ENCODE measurements around the gene SOCS3. TPM values are rescaled to one million over a fixed set of nuclear protein-coding genes. Genes with fewer than 3 reads are reported as not detected.

Gene SOCS3
- total RNA-seq, 1 experiment from 2014 or later = 53.1 TPM

GRCh38 chr17:78343543-78344201, 16.2 kb downstream of the SOCS3 start:
- no peaks in the 10 kb centered on the region for H3K36me3 ChIP-seq (ENCODE audit: control insufficient read depth, insufficient read depth, low read length)
- intact Hi-C loops (cut with micrococcal nuclease; ENCODE audit: unreplicated experiment) = no loop called here
- CTCF ChIA-PET = interaction anchor here (0.6 to 1.3 kb wide), 3 partner anchors 15 to 79 kb away, joined by 3 to 9 read pairs (median 3); no protein-coding TSS in a partner anchor
- no peaks in the 10 kb centered on the region for H3K9me3 ChIP-seq (ENCODE audit: control insufficient read depth, insufficient read depth, low read depth, low read length)
- H3K4me1 ChIP-seq (ENCODE audit: control insufficient read depth, insufficient read depth, low read length) = peaks cover 63% of the 10 kb centered on the region
- ATAC-seq = no peak
- BruUV-seq (replicated peaks) = no TSS peak
- DNase-seq (ENCODE audit: low read depth, low spot score) = no peak
- H3K27me3 ChIP-seq (ENCODE audit: control insufficient read depth, insufficient read depth, low read length) = no peaks in the 10 kb centered on the region
- H3K27ac ChIP-seq (ENCODE audit: low read length) = peak overlapping the region; percentile 90
- in situ Hi-C loops (cut with HindIII; ENCODE audit: low pct_unique_long_range_greater_than_20kb, low sequenced_read_pairs) = no loop called here
- H3K4me3 ChIP-seq (ENCODE audit: low read depth in 2 of 2, low read length in 2 of 2) = no peak overlapping the region
- POLR2A ChIA-PET = interaction anchor here (0.6 to 1.2 kb wide), 3 partner anchors 14 to 138 kb away, joined by 3 to 10 read pairs (median 4); no protein-coding TSS in a partner anchor
- TF ChIP-seq TCF7L2 (IDR thresholded peaks at IDR 0.05; ENCODE audit: low read depth, low read length) = no peak
- TF ChIP-seq SIN3A (IDR thresholded peaks at IDR 0.05; ENCODE audit: borderline replicate concordance, insufficient read depth, low read depth, low read length) = no peak
- TF ChIP-seq POLR2AphosphoS5 (IDR thresholded peaks at IDR 0.05; ENCODE audit: low read depth, low read length) = no peak
- no peak for TF ChIP-seq CTCF (IDR thresholded peaks at IDR 0.05)
- TF ChIP-seq REST (IDR thresholded peaks at IDR 0.05; ENCODE audit: insufficient read depth in 1 of 2, low read depth in 2 of 2, low read length in 1 of 2) = no peak

DNA sequence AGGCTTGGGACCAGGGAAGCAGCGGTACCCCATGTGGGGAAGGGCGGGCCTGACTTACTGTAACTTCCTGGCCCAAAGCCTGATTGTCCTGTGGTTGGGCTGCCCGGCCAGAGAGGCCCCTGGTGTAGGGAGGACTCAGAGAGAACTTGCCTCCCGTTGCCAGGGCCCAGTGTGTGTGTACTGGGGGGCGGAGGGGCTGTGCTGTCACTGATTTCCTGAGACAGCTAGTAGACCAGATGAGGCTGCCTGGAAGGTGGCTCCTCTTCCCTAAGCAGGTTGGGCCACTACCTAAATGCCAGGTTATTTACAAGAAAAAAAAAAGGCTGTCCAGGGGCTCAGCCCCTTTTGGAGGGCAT, 16.7 kb downstream of the SOCS3 start:
- Histone ChIP-seq H3K9me3 (ENCODE audit: control insufficient read depth, insufficient read depth, low read depth, low read length) (no peaks in the 10 kb centered on the region), H3K4me1 (ENCODE audit: control insufficient read depth, insufficient read depth, low read length) (peaks cover 59% of the 10 kb centered on the region), H3K36me3 (ENCODE audit: control insufficient read depth, insufficient read depth, low read length) (no peaks in the 10 kb centered on the region), H3K27ac (ENCODE audit: low read length) (peak overlapping the region; percentile 90), H3K27me3 (ENCODE audit: control insufficient read depth, insufficient read depth, low read length) (no peaks in the 10 kb centered on the region), H3K4me3 (ENCODE audit: low read depth in 2 of 2, low read length in 2 of 2) (peak overlapping the region in 1 of 2 experiments; percentile 47; a peak in 1 of 4 replicates)
- no TSS peak for BruUV-seq (replicated peaks)
- CTCF ChIA-PET = no interaction called here
- in situ Hi-C loops (cut with HindIII; ENCODE audit: low pct_unique_long_range_greater_than_20kb, low sequenced_read_pairs) = no loop called here
- ATAC-seq (peak; percentile 61), DNase-seq (ENCODE audit: low read depth, low spot score) (no peak)
- intact Hi-C loops (cut with micrococcal nuclease; ENCODE audit: unreplicated experiment) = no loop called here
- POLR2A ChIA-PET = interaction anchor here (1.2 kb wide), 1 partner anchor 13 kb away, joined by 3 read pairs; no protein-coding TSS in a partner anchor
- TF ChIP-seq REST (IDR thresholded peaks at IDR 0.05; ENCODE audit: insufficient read depth in 1 of 2, low read depth in 2 of 2, low read length in 1 of 2) (no peak), TCF7L2 (IDR thresholded peaks at IDR 0.05; ENCODE audit: low read depth, low read length) (no peak), CTCF (IDR thresholded peaks at IDR 0.05) (no peak), POLR2AphosphoS5 (IDR thresholded peaks at IDR 0.05; ENCODE audit: low read depth, low read length) (no peak; the same call in 1 of the 2 replicates), SIN3A (IDR thresholded peaks at IDR 0.05; ENCODE audit: borderline replicate concordance, insufficient read depth, low read depth, low read length) (no peak)
